Tibial nerve (tissue), 4 donors: ENCODE data around the gene RNF151. TPM values are rescaled to one million over a fixed set of nuclear protein-coding genes. Genes with fewer than 3 reads are reported as not detected.

Experiments used
- DNase-seq, 2 donors: peaks; one replicate each; pipeline ENCODE4 v3.0.0-alpha.2; 2019; ENCODE audit warnings: low spot score in 2 of 2
- H3K27ac ChIP-seq, 4 donors: fragments of 200-600 bp; sonication (generic) in 3 of 4; one replicate each; pipeline ENCODE4 v1.5.1; 2017 to 2019; ENCODE audit warnings: mild to moderate bottlenecking in 1 of 4
- H3K27me3 ChIP-seq, 2 donors: fragments of 200-600 bp; sonication (generic) in 1 of 2; one replicate each; pipeline versions ENCODE4 v1.5.1 to v1.6.0; 2017 to 2019
- H3K36me3 ChIP-seq, 3 donors: fragments of 200-600 bp; sonication (generic); one replicate each; pipeline ENCODE4 v1.5.1; 2018 to 2019
- H3K4me1 ChIP-seq, 4 donors: fragments of 200-600 bp; sonication (generic) in 3 of 4; one replicate each; pipeline ENCODE4 v1.5.1; 2017 to 2019
- H3K4me3 ChIP-seq, 4 donors: fragments of 200-600 bp; sonication (generic) in 3 of 4; one replicate each; pipeline ENCODE4 v1.5.1; 2017 to 2019; ENCODE audit warnings: mild to moderate bottlenecking in 1 of 4, moderate library complexity in 1 of 4
- H3K9me3 ChIP-seq, 4 donors: fragments of 200-600 bp; sonication (generic) in 3 of 4; one replicate each; pipeline ENCODE4 v1.5.1; 2017 to 2019
- CTCF ChIP-seq, 5 experiments: fragments of 200-600 bp in 3 of 5; fragments of 450-650 bp in 2 of 5; sonication (generic) in 3 of 5; IDR thresholded peaks; one replicate each; pipeline ENCODE4 v1.5.1; 2016 to 2019; ENCODE audit warnings: antibody characterized with exemption in 5 of 5, mild to moderate bottlenecking in 3 of 5, moderate library complexity in 2 of 5
- EP300 ChIP-seq, 2 donors: sonication (generic); formaldehyde crosslinking; IDR thresholded peaks; one replicate each; pipeline ENCODE4 v1.6.1; 2017; ENCODE audit warnings: antibody characterized with exemption in 2 of 2, mild to moderate bottlenecking in 1 of 2
- POLR2A ChIP-seq, 2 donors: fragments of 450-650 bp; IDR thresholded peaks; one replicate each; pipeline ENCODE4 v1.6.1; 2017; ENCODE audit warnings: antibody characterized with exemption in 2 of 2, mild to moderate bottlenecking in 2 of 2, moderate library complexity in 2 of 2
- WGBS, 2 donors: methylation state at CpG; one replicate each; pipeline ENCODE4 v1.1.5; 2018; 5-methylcytosine and 5-hydroxymethylcytosine counted together
- total RNA-seq, 4 donors: library from RNA; depleted of rRNA; stranded (reverse); fragments of >200 nt; gene quantifications; one replicate each; pipeline ENCODE4 v1.1.0, GENCODE V29; 2016

The RNF151 gene
- total RNA-seq, 4 donors from 2014 or later, result not detected

GRCh38 chr16:1924095-1924494 lies 42.6 kb upstream of the RNF151 start:
- Histone ChIP-seq H3K4me3 (no peak overlapping the region), H3K36me3 (no peaks in the 10 kb centered on the region), H3K27me3 (peaks cover 0 to 57% of the 10 kb centered on the region in 2 donors), H3K4me1 (peaks cover 0 to 16% (median under 1%) of the 10 kb centered on the region in 4 donors), H3K27ac (no peak overlapping the region), H3K9me3 (no peaks in the 10 kb centered on the region)
- no peak for DNase-seq
- 60 to 68% methylated on average over 5 of the region's 5 CpGs for WGBS, 2 donors
- TF ChIP-seq POLR2A (IDR thresholded peaks at IDR 0.05) (no peak), CTCF (IDR thresholded peaks at IDR 0.05) (no peak), EP300 (IDR thresholded peaks at IDR 0.05) (no peak)

- no peak overlapping the region for H3K27ac ChIP-seq
These were observed 40.4 kb upstream of the RNF151 start for GRCh38 chr16:1926271-1926670.

GRCh38 chr16:1929105-1929504 lies 37.6 kb upstream of the RNF151 start:
- Histone ChIP-seq H3K36me3 (no peaks in the 10 kb centered on the region), H3K9me3 (no peaks in the 10 kb centered on the region), H3K27me3 (peaks cover 0 to 19% of the 10 kb centered on the region in 2 donors), H3K27ac (peak overlapping the region; percentile 22 to 86 (median 79)), H3K4me1 (peaks cover 0 to 12% (median 4%) of the 10 kb centered on the region in 4 donors), H3K4me3 (peak overlapping the region; percentile 55 to 83 (median 74))
- WGBS, 2 donors, result 11 to 16% methylated on average over 9 of the region's 11 CpGs
- TF ChIP-seq EP300 (IDR thresholded peaks at IDR 0.05) (no peak), CTCF (IDR thresholded peaks at IDR 0.05) (no peak), POLR2A (IDR thresholded peaks at IDR 0.05) (no peak)
- DNase-seq, result no peak

More at GRCh38 chr16:1926271-1926670, 40.4 kb upstream of the RNF151 start:
- peaks cover 0 to 40% of the 10 kb centered on the region in 2 donors for H3K27me3 ChIP-seq
- TF ChIP-seq EP300 (IDR thresholded peaks at IDR 0.05), result no peak
- TF ChIP-seq CTCF (IDR thresholded peaks at IDR 0.05), result no peak
- no peak for TF ChIP-seq POLR2A (IDR thresholded peaks at IDR 0.05)
- H3K4me1 ChIP-seq, result peaks cover 0 to 21% (median 4%) of the 10 kb centered on the region in 4 donors
- H3K9me3 ChIP-seq, result no peaks in the 10 kb centered on the region
- no peak for DNase-seq
- no peaks in the 10 kb centered on the region for H3K36me3 ChIP-seq
- WGBS, 2 donors, result 48 to 53% methylated on average over 10 to 11 of the region's 11 CpGs
- no peak overlapping the region for H3K4me3 ChIP-seq

- peak; percentile 78 to 83 for DNase-seq
- peak overlapping the region; percentile 55 to 83 (median 74) for H3K4me3 ChIP-seq
- peak overlapping the region; percentile 22 to 86 (median 79) for H3K27ac ChIP-seq
- TF ChIP-seq CTCF (IDR thresholded peaks at IDR 0.05) (peak; percentile 100), POLR2A (IDR thresholded peaks at IDR 0.05) (no peak)
- no peaks in the 10 kb centered on the region for H3K36me3 ChIP-seq
- 5 to 16% methylated on average over 29 to 55 of the region's 70 CpGs for WGBS, 2 donors
- H3K9me3 ChIP-seq, result no peaks in the 10 kb centered on the region
- H3K4me1 ChIP-seq, result peaks cover 0 to 12% (median 4%) of the 10 kb centered on the region in 4 donors
- H3K27me3 ChIP-seq, result peaks cover 0 to 13% of the 10 kb centered on the region in 2 donors
These were observed 36.9 kb upstream of the RNF151 start for GRCh38 chr16:1929578-1930337.

- 77% methylated on average over 6 to 10 of the region's 10 CpGs for WGBS, 2 donors
- Histone ChIP-seq H3K4me1 (peaks cover 0 to 12% (median 4%) of the 10 kb centered on the region in 4 donors), H3K9me3 (no peaks in the 10 kb centered on the region), H3K36me3 (no peaks in the 10 kb centered on the region), H3K4me3 (no peak overlapping the region), H3K27ac (no peak overlapping the region), H3K27me3 (peaks cover 0 to 12% of the 10 kb centered on the region in 2 donors)
- TF ChIP-seq POLR2A (IDR thresholded peaks at IDR 0.05) (no peak), CTCF (IDR thresholded peaks at IDR 0.05) (no peak), EP300 (IDR thresholded peaks at IDR 0.05) (no peak)
- no peak for DNase-seq
These were observed 36.3 kb upstream of the RNF151 start for GRCh38 chr16:1930338-1930720.
